CD14-positive monocyte (primary cell): ENCODE measurements around the gene MTRF1. TPM values are rescaled to one million over a fixed set of nuclear protein-coding genes. Genes with fewer than 3 reads are reported as not detected.

ENCODE experiments used
- DNase-seq, 3 donors: peaks; one replicate each; pipeline ENCODE4 v3.0.0-alpha.2; 2011 to 2022
- H2AFZ ChIP-seq: 2 replicates; pipeline ENCODE4 v1.6.0; 2012; ENCODE audit warnings: mild to moderate bottlenecking, low read depth, low read length, inconsistent platforms; ENCODE audit not compliant: insufficient read depth, poor library complexity, severe bottlenecking
- H3K27ac ChIP-seq, 2 donors: 1 replicate in 1 of 2; 2 replicates in 1 of 2; pipeline ENCODE4 v1.5.1; 2012 to 2013; ENCODE audit warnings: low read length in 2 of 2, control low read depth in 1 of 2, inconsistent platforms in 1 of 2, low read depth in 1 of 2, mild to moderate bottlenecking in 1 of 2
- H3K27me3 ChIP-seq, 2 donors: one replicate each; pipeline versions ENCODE4 v1.6.0 to v1.6.1; 2011 to 2013; ENCODE audit warnings: low read length in 2 of 2; ENCODE audit not compliant: control insufficient read depth in 2 of 2, insufficient read depth in 2 of 2
- H3K36me3 ChIP-seq, 2 donors: replicated peaks in 1 of 2; 1 replicate in 1 of 2; 2 replicates in 1 of 2; pipeline versions ENCODE4 v1.5.1 to v1.6.1; 2012 to 2013; ENCODE audit warnings: low read length in 2 of 2, control low read depth in 1 of 2, inconsistent platforms in 1 of 2, mild to moderate bottlenecking in 1 of 2; ENCODE audit not compliant: insufficient read depth in 2 of 2, control insufficient read depth in 1 of 2
- H3K4me1 ChIP-seq, 2 donors: 1 replicate in 1 of 2; 2 replicates in 1 of 2; pipeline versions ENCODE4 v1.5.1 to v1.6.1; 2012 to 2013; ENCODE audit warnings: low read length in 2 of 2, control low read depth in 1 of 2, inconsistent platforms in 1 of 2, mild to moderate bottlenecking in 1 of 2, moderate library complexity in 1 of 2; ENCODE audit not compliant: insufficient read depth in 2 of 2, control insufficient read depth in 1 of 2
- H3K4me2 ChIP-seq: replicated peaks from 2 replicates; pipeline ENCODE3; 2012; ENCODE audit warnings: low read length, moderate library complexity, mild to moderate bottlenecking; ENCODE audit not compliant: poor library complexity, severe bottlenecking; ENCODE audit errors: extremely low read depth
- H3K4me3 ChIP-seq, 3 experiments: fragments of 200-600 bp in 1 of 3; sonication (generic) in 1 of 3; replicated peaks in 1 of 3; 1 replicate in 2 of 3; 2 replicates in 1 of 3; pipeline ENCODE4 v1.5.1; 2011 to 2013; ENCODE audit warnings: low read length in 3 of 3, mild to moderate bottlenecking in 3 of 3, control low read depth in 2 of 3, low read depth in 2 of 3, inconsistent platforms in 1 of 3, moderate library complexity in 1 of 3
- H3K79me2 ChIP-seq: 2 replicates; pipeline ENCODE4 v1.6.0; 2012; ENCODE audit warnings: mild to moderate bottlenecking, control low read depth, inconsistent platforms, low read length, moderate library complexity; ENCODE audit not compliant: insufficient read depth
- H3K9ac ChIP-seq: 2 replicates; pipeline ENCODE4 v1.6.0; 2017; ENCODE audit warnings: low read length, mild to moderate bottlenecking; ENCODE audit not compliant: insufficient read depth, poor library complexity, severe bottlenecking
- H3K9me3 ChIP-seq, 2 donors: replicated peaks in 1 of 2; 1 replicate in 1 of 2; 2 replicates in 1 of 2; pipeline versions ENCODE4 v1.5.1 to v1.6.1; 2012 to 2013; ENCODE audit warnings: low read length in 2 of 2, control low read depth in 1 of 2; ENCODE audit not compliant: control insufficient read depth in 1 of 2, insufficient read depth in 1 of 2
- H4K20me1 ChIP-seq: 2 replicates; pipeline ENCODE4 v1.6.0; 2012; ENCODE audit warnings: mild to moderate bottlenecking, low read length, control low read depth, moderate library complexity; ENCODE audit not compliant: insufficient read depth
- H3K27ac Mint-ChIP-seq, 7 donors: one replicate each; pipeline ENCODE4 v1.8.0; 2020; ENCODE audit warnings: mild to moderate bottlenecking in 7 of 7, mixed read lengths in 7 of 7, moderate library complexity in 6 of 7, inconsistent platforms in 2 of 7
- H3K27me3 Mint-ChIP-seq, 3 donors: one replicate each; pipeline ENCODE4 v1.8.0; 2021 to 2022; ENCODE audit warnings: low read depth in 3 of 3, mild to moderate bottlenecking in 3 of 3, mixed read lengths in 3 of 3, moderate library complexity in 3 of 3, inconsistent platforms in 1 of 3
- H3K36me3 Mint-ChIP-seq, 2 donors: one replicate each; pipeline ENCODE4 v1.8.0; 2020; ENCODE audit warnings: mixed read lengths in 2 of 2, inconsistent platforms in 1 of 2, mild to moderate bottlenecking in 1 of 2
- H3K4me1 Mint-ChIP-seq: one replicate; pipeline ENCODE4 v1.8.0; 2020; ENCODE audit warnings: mild to moderate bottlenecking, mixed read lengths
- H3K4me3 Mint-ChIP-seq, 2 donors: one replicate each; pipeline ENCODE4 v1.8.0; 2020; ENCODE audit warnings: mild to moderate bottlenecking in 2 of 2, mixed read lengths in 2 of 2, moderate library complexity in 1 of 2
- H3K9me3 Mint-ChIP-seq, 7 donors: one replicate each; pipeline ENCODE4 v1.8.0; 2020 to 2022; ENCODE audit warnings: mixed read lengths in 7 of 7, mild to moderate bottlenecking in 6 of 7, moderate library complexity in 6 of 7, inconsistent platforms in 2 of 7
- WGBS: methylation state at CpG from one replicate; pipeline ENCODE4 v1.1.5; 2013; ENCODE audit warnings: missing lambda C conversion rate; ENCODE audit not compliant: insufficient coverage; 5-methylcytosine and 5-hydroxymethylcytosine counted together
- intact Hi-C, 2 donors: fragments of 100-400 bp; cut with micrococcal nuclease; formaldehyde crosslinking; loops; one replicate each; pipeline versions ENCODE4 v1.15.0 to v1.15.1; 2023
- polyA plus RNA-seq, 3 donors: library from polyadenylated mRNA; depleted of rRNA in 1 of 3; unstranded in 2 of 3; stranded (reverse) in 1 of 3; fragments of 300-500 nt in 2 of 3; fragments of >200 nt in 1 of 3; fragmentation: Illumina TruSeq in 2 of 3; gene quantifications; 1 replicate in 2 of 3; 2 replicates in 1 of 3; pipeline ENCODE4 v1.2.3, GENCODE V29; 2012 to 2021
- TF ChIP-seq, protein P1 (sequence below): fragments of 200-600 bp; IDR thresholded peaks from one replicate; pipeline ENCODE4 v1.8.0; 2022; ENCODE audit warnings: antibody characterized with exemption, mild to moderate bottlenecking

MTRF1 gene
- polyA plus RNA-seq, 3 donors: 4.0 to 17.2 (median 6.0) TPM

- no peak overlapping the region for H3K4me2 ChIP-seq
- DNase-seq: no peak
- Mint-ChIP-seq H3K9me3 (peaks cover 12 to 41% (median 24%) of the 10 kb centered on the region in 7 donors), H3K4me3 (no peak overlapping the region), H3K4me1 (no peaks in the 10 kb centered on the region), H3K36me3 (peaks cover 7 to 10% of the 10 kb centered on the region in 2 donors), H3K27me3 (peaks cover 0 to 3% (median 0%) of the 10 kb centered on the region in 3 donors), H3K27ac (no peak overlapping the region)
- no peaks in the 10 kb centered on the region for H3K27me3 ChIP-seq
- H3K9ac ChIP-seq: no peak overlapping the region
- H2AFZ ChIP-seq: no peak overlapping the region
- H3K9me3 ChIP-seq: peaks cover 9% of the 10 kb centered on the region in 2 donors
- H3K4me1 ChIP-seq: no peaks in the 10 kb centered on the region
- no peak overlapping the region for H3K27ac ChIP-seq
- no peaks in the 10 kb centered on the region for H4K20me1 ChIP-seq
- TF ChIP-seq, protein P1, sequence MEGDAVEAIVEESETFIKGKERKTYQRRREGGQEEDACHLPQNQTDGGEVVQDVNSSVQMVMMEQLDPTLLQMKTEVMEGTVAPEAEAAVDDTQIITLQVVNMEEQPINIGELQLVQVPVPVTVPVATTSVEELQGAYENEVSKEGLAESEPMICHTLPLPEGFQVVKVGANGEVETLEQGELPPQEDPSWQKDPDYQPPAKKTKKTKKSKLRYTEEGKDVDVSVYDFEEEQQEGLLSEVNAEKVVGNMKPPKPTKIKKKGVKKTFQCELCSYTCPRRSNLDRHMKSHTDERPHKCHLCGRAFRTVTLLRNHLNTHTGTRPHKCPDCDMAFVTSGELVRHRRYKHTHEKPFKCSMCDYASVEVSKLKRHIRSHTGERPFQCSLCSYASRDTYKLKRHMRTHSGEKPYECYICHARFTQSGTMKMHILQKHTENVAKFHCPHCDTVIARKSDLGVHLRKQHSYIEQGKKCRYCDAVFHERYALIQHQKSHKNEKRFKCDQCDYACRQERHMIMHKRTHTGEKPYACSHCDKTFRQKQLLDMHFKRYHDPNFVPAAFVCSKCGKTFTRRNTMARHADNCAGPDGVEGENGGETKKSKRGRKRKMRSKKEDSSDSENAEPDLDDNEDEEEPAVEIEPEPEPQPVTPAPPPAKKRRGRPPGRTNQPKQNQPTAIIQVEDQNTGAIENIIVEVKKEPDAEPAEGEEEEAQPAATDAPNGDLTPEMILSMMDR: no peak
- no peaks in the 10 kb centered on the region for H3K79me2 ChIP-seq
- intact Hi-C loops: no loop called here
- peaks cover 5 to 8% of the 10 kb centered on the region in 2 donors for H3K36me3 ChIP-seq
- no peak overlapping the region for H3K4me3 ChIP-seq
Measured at GRCh38 chr13:41212881-41213280, 50.5 kb downstream of the MTRF1 start.

- H3K4me3 Mint-ChIP-seq: no peak overlapping the region
- DNase-seq: no peak
- peaks cover 0 to 4% of the 10 kb centered on the region in 2 donors for H3K36me3 Mint-ChIP-seq
- no peak overlapping the region for H3K27ac Mint-ChIP-seq
- H2AFZ ChIP-seq: no peak overlapping the region
- no peak overlapping the region for H3K4me3 ChIP-seq
- no peaks in the 10 kb centered on the region for H3K79me2 ChIP-seq
- H3K4me2 ChIP-seq: no peak overlapping the region
- intact Hi-C loops: no loop called here
- no peak overlapping the region for H3K27ac ChIP-seq
- H3K36me3 ChIP-seq: peaks cover 0 to 2% of the 10 kb centered on the region in 2 donors
- no peaks in the 10 kb centered on the region for H3K4me1 ChIP-seq
- TF ChIP-seq, protein P1: no peak
- H3K9me3 ChIP-seq: peaks cover 9% of the 10 kb centered on the region in 2 donors
- H4K20me1 ChIP-seq: no peaks in the 10 kb centered on the region
- WGBS: no CpG with 5 or more reads among the region's 2 CpGs
- H3K9me3 Mint-ChIP-seq: peaks cover 12 to 41% (median 24%) of the 10 kb centered on the region in 7 donors
- H3K27me3 ChIP-seq: no peaks in the 10 kb centered on the region
- peaks cover 0 to 3% (median 0%) of the 10 kb centered on the region in 3 donors for H3K27me3 Mint-ChIP-seq
- no peaks in the 10 kb centered on the region for H3K4me1 Mint-ChIP-seq
- no peak overlapping the region for H3K9ac ChIP-seq
Measured at GRCh38 chr13:41211062-41211461, 52.3 kb downstream of the MTRF1 start.
